NK-92 (cell line): ENCODE data around the gene RAB31.
"Not testable (repeated sequence)": the region's sequence is repeated elsewhere in the genome, so short reads cannot be mapped to it uniquely, and the experiment has no call there.

Experiments
- DNase-seq: peaks from one replicate; lab custom pipeline; 2025; ENCODE audit not compliant: unreplicated experiment; lab: John Stamatoyannopoulos, UW

Gene RAB31

GRCh38 chr18:9708057-9708433 lies at the start of gene RAB31:
Gene RAB31 (plus strand): TSS chr18:9708301. CDS start chr18:9708406, 105 bp downstream.
- DNase-seq, result no peak

- no peak for DNase-seq
Observed at GRCh38 chr18:9659499-9660375, 48.4 kb upstream of the RAB31 start.

- DNase-seq, result no peak
Observed at GRCh38 chr18:9661564-9661963, 46.5 kb upstream of the RAB31 start.

GRCh38 chr18:9663377-9663776 lies 44.7 kb upstream of the RAB31 start:
- DNase-seq, result no peak

GRCh38 chr18:9665314-9665713 lies 42.8 kb upstream of the RAB31 start:
- no peak for DNase-seq

- no peak for DNase-seq
Observed at GRCh38 chr18:9666548-9666947, 41.6 kb upstream of the RAB31 start.

- no peak for DNase-seq
Observed at GRCh38 chr18:9669016-9669415, 39.1 kb upstream of the RAB31 start.

GRCh38 chr18:9671214-9671613 lies 36.9 kb upstream of the RAB31 start:
- DNase-seq, result no peak

- no peak for DNase-seq
Observed at GRCh38 chr18:9673296-9674251, 34.5 kb upstream of the RAB31 start.

GRCh38 chr18:9678216-9678615 lies 29.9 kb upstream of the RAB31 start:
- DNase-seq, result not testable (repeated sequence)

- DNase-seq, result no peak
Observed at GRCh38 chr18:9679125-9679524, 29.0 kb upstream of the RAB31 start.

GRCh38 chr18:9681217-9681616 lies 26.9 kb upstream of the RAB31 start:
- DNase-seq, result no peak

- DNase-seq, result no peak
Observed at GRCh38 chr18:9682572-9682971, 25.5 kb upstream of the RAB31 start.

GRCh38 chr18:9683418-9684396 lies 24.4 kb upstream of the RAB31 start:
- no peak for DNase-seq

- DNase-seq, result no peak
Observed at GRCh38 chr18:9684881-9685614, 23.1 kb upstream of the RAB31 start.

- no peak for DNase-seq
Observed at GRCh38 chr18:9685615-9685890, 22.5 kb upstream of the RAB31 start.

- no peak for DNase-seq
Observed at GRCh38 chr18:9688036-9688741, 19.9 kb upstream of the RAB31 start.

- DNase-seq, result no peak
Observed at GRCh38 chr18:9689253-9689652, 18.8 kb upstream of the RAB31 start.

- DNase-seq, result no peak
Observed at GRCh38 chr18:9690418-9691188, 17.5 kb upstream of the RAB31 start.
